K562 (cell line): ENCODE measurements around the gene ZSWIM6.

Experiments
- CTCF ChIP-seq, 3 experiments: IDR thresholded peaks in 2 of 3; conservative IDR thresholded peaks in 1 of 3; 2 replicates each; pipeline ENCODE4 v1.5.1; 2011 to 2012; ENCODE audit warnings: low read length in 3 of 3, mild to moderate bottlenecking in 3 of 3, control low read depth in 2 of 3, improper control_type of control experiment in 1 of 3, inconsistent platforms in 1 of 3, low read depth in 1 of 3, mixed read lengths in 1 of 3, moderate library complexity in 1 of 3; ENCODE audit not compliant: insufficient read depth in 2 of 3
- DNMT1 ChIP-seq: fragments of 450-650 bp; IDR thresholded peaks from 2 replicates; pipeline ENCODE4 v1.6.1; 2016; ENCODE audit warnings: antibody characterized with exemption, mild to moderate bottlenecking
- KDM1A ChIP-seq, 2 experiments: fragments of 450-650 bp; IDR thresholded peaks; 2 replicates each; pipeline ENCODE4 v1.6.1; 2016; ENCODE audit warnings: mild to moderate bottlenecking in 2 of 2
- MAZ ChIP-seq, 2 experiments: fragments of 450-650 bp in 1 of 2; sonication (generic) in 1 of 2; formaldehyde crosslinking; IDR thresholded peaks in 1 of 2; conservative IDR thresholded peaks in 1 of 2; 2 replicates each; pipeline versions ENCODE4 v1.4.0 to v1.5.0; 2020; ENCODE audit warnings: mild to moderate bottlenecking in 1 of 2, missing genetic modification reagents in 1 of 2
- MED1 ChIP-seq: sonication (generic); formaldehyde crosslinking; IDR thresholded peaks from 2 replicates; pipeline ENCODE4 v1.8.1; 2023; ENCODE audit warnings: missing genetic modification reagents, borderline replicate concordance
- MYNN ChIP-seq, 2 experiments: sonication (generic); formaldehyde crosslinking in 1 of 2; IDR thresholded peaks; 2 replicates each; pipeline versions ENCODE4 v1.5.0 to v1.6.1; 2016 to 2020; ENCODE audit warnings: antibody characterized with exemption in 1 of 2, missing genetic modification reagents in 1 of 2
- PCBP1 ChIP-seq: fragments of 200-400 bp; formaldehyde crosslinking; IDR thresholded peaks from 2 replicates; pipeline ENCODE4 v1.6.1; 2018; ENCODE audit warnings: mild to moderate bottlenecking, low read depth, low read length; ENCODE audit not compliant: poor library complexity, severe bottlenecking
- POLR2AphosphoS5 ChIP-seq: IDR thresholded peaks from 2 replicates; pipeline ENCODE4 v1.6.1; 2011; ENCODE audit warnings: mild to moderate bottlenecking, low read depth, low read length, moderate library complexity; ENCODE audit not compliant: control insufficient read depth, insufficient read depth
- RBM22 ChIP-seq: fragments of 200-400 bp; formaldehyde crosslinking; IDR thresholded peaks from 2 replicates; pipeline ENCODE4 v1.6.1; 2018; ENCODE audit warnings: low read length, low read depth; ENCODE audit not compliant: poor library complexity, severe bottlenecking
- RCOR1 ChIP-seq, 2 experiments: IDR thresholded peaks; 2 replicates each; pipeline ENCODE4 v1.6.1; 2012; ENCODE audit warnings: low read depth in 2 of 2, low read length in 2 of 2, borderline replicate concordance in 1 of 2, improper control_type of control experiment in 1 of 2
- RFX1 ChIP-seq: fragments of 450-650 bp; IDR thresholded peaks from 2 replicates; pipeline ENCODE4 v1.6.1; 2016; ENCODE audit warnings: mild to moderate bottlenecking, moderate library complexity
- STAG1 ChIP-seq: sonication (generic); formaldehyde crosslinking; IDR thresholded peaks from 2 replicates; pipeline ENCODE4 v1.5.0; 2020; ENCODE audit warnings: missing genetic modification reagents, borderline replicate concordance
- TCF3 ChIP-seq: sonication (generic); formaldehyde crosslinking; IDR thresholded peaks from 2 replicates; pipeline ENCODE4 v1.4.0; 2020; ENCODE audit warnings: mild to moderate bottlenecking, missing genetic modification reagents
- ZNF75A ChIP-seq: fragments of 450-650 bp; formaldehyde crosslinking; IDR thresholded peaks from 2 replicates; pipeline ENCODE4 v1.4.0; 2020; ENCODE audit warnings: mild to moderate bottlenecking

- TF ChIP-seq MYNN (IDR thresholded peaks at IDR 0.05) (no peak), MYNN (CRISPR knock-in tag; IDR thresholded peaks at IDR 0.05) (no peak), STAG1 (CRISPR knock-in tag) (no peak), MED1 (CRISPR knock-in tag) (no peak), DNMT1 (no peak), TCF3 (CRISPR knock-in tag) (no peak), CTCF (IDR thresholded peaks at IDR 0.05 in 2 of 3, conservative IDR thresholded peaks at IDR 0.05 in 1 of 3; ENCODE audit: insufficient read depth in 2 of 3, low read depth in 1 of 3, low read length in 3 of 3) (no peak), KDM1A (IDR thresholded peaks at IDR 0.05) (no peak), POLR2AphosphoS5 (no peak), RCOR1 (IDR thresholded peaks at IDR 0.05; ENCODE audit: borderline replicate concordance in 1 of 2, low read depth in 2 of 2, low read length in 2 of 2) (no peak), RFX1 (no peak), MAZ (CRISPR knock-in tag; conservative IDR thresholded peaks at IDR 0.05 in 1 of 2, IDR thresholded peaks at IDR 0.05 in 1 of 2) (no peak), PCBP1 (no peak), ZNF75A (CRISPR knock-in tag) (no peak), RBM22 (no peak)
These were observed 237.3 kb downstream of the ZSWIM6 start for GRCh38 chr5:61569353-61569752.
